Measurements from ENCODE around the gene KREMEN1.
"Not testable (repeated sequence)": the region's sequence is repeated elsewhere in the genome, so short reads cannot be mapped to it uniquely, and the experiment has no call there.

Gene KREMEN1

GRCh38 chr22:29079218-29079901, 6.5 kb downstream of the KREMEN1 start:
- DNase-seq (ENCODE audit: low spot score): peak; percentile 89

DNA sequence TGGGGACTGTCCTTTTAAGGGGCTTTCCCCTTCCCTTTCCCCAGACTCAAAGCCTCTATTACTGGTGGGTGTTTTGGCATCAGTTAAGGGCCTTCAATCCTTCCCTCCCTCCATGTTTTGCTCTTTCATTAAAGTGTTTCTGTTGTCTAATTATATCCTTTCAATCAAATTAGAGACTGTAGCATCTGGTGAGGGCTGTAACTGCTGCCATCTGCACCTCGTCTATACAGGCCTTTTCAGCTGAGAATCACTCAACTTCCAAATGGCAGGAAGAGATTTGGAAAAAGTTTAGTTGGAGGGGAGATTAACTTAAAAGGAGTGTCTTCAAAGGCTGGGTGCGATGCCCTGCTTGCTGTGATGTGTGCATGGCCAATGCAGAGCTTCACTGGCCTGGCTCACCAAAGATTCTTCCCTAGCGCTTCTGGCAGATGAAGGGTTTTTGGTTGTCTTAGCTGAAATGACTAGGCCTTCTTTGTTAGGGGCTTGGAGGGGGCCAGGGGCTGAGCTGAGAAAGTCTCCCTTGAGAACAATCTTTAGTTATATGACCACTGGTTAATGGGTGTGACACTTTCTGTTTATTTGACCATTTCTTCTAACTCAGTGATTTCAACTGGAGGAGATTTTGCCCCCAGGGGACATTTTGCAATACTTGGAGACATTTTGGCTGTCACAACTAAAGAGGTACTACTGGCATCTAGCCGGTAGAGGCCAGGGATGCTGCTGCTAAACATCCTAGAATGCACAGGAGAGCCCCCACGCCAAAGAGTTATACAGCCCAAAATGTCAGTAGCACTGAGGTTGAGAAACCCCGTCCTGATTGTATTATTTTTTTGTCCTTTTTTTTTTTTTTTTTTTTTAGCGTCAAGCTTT, 7.5 kb downstream of the KREMEN1 start:
- DNase-seq (ENCODE audit: low spot score): peak; percentile 44

DNA sequence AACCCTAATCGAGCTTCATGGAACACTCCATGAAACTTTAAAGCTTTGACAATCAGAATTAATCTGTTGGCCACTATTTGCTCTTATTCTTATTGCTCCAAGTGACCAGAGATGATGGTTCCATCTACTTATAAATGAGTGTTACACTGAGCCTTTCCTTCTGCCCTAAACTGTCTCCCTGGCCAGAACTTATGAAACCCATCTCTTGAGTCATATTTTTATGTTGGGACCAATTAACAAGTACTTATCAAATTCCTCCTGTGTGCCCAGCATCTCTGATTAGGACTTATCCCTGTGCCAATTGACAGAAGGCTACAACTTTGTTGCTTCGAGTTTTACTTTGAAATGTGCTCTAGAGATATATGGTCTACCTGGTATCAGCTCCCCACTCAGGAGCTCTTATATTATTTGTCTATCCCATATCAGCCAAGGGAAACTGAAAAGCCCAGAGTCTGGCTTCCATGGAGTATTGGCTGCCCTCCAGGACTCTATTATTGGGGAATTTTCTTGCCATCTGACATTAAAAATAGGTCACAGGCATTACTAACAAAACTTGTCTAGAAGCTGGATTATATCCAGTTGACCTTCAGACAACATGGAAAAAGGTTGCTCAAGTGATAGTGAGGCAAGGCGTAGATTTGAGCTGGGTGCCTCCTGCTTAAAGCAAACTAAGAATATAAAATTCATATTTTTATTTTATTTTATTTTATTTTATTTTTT, 8.8 kb downstream of the KREMEN1 start:
- no peak for DNase-seq (ENCODE audit: low spot score)

DNA sequence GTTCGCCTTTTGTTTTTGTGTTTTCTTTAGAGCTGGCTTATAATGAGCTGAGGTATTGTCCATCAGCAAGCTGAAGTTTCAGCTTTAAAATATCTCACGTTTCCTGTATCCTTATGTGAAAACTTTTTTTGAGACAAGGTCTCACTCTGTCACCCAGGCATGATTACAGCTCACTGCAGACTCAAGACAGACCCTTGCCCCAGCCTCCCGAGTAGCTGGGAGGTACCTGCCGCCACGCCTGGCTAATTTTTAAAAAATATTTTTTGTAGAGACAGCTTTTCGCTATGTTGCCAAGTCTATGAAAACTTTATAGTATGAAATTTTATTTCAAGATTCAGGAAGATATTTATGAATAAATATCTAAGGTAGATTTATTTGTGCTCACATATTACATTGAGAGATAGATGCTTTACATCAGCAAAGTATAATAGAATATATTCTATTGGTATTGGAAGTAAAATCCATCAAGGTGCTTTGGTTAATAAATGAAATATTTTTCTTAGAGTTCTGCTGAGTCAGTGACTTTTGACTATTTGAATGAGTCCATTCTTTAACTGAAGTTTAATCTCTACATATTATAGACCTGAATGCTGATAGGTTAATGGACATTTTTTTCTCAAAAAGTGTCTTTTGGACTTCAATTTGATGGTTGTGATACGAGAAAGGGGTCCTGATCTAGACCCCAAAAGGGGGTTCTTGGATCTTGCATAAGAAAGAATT, 10.2 kb downstream of the KREMEN1 start:
- no peak for DNase-seq (ENCODE audit: low spot score)

- not testable (repeated sequence) for DNase-seq (ENCODE audit: low spot score)
Measured at GRCh38 chr22:29083576-29083932, 10.7 kb downstream of the KREMEN1 start.

- DNase-seq (ENCODE audit: low spot score): no peak
Measured at GRCh38 chr22:29083933-29084591, 11.2 kb downstream of the KREMEN1 start.

GRCh38 chr22:29087012-29087411, 14.2 kb downstream of the KREMEN1 start:
- no peak for DNase-seq (ENCODE audit: low spot score)

DNA sequence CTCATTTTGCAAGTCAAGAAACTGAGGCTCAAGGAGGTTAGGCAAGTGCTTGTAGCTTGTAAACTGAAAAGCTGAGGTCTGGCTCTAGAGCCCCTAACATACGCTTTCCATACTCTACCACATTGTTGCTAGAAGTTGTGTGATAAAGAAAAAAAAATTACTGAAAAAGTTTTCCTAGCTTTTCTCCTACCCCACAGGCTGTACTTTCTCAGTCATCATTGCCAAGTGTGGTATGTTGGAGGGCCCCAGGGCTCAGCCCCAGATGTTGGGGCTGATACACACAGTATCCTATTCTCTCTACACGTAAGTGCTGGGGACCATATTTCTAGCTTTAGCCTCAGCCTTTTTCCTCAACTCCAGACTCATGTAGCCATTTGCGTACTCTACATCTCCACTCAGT, 16.0 kb downstream of the KREMEN1 start:
- DNase-seq (ENCODE audit: low spot score): no peak

GRCh38 chr22:29089507-29089906, 16.7 kb downstream of the KREMEN1 start:
- no peak for DNase-seq (ENCODE audit: low spot score)

GRCh38 chr22:29090039-29090438, 17.2 kb downstream of the KREMEN1 start:
- no peak for DNase-seq (ENCODE audit: low spot score)

GRCh38 chr22:29092243-29092642, 19.4 kb downstream of the KREMEN1 start:
- no peak for DNase-seq (ENCODE audit: low spot score)

- DNase-seq (ENCODE audit: low spot score): no peak
Measured at GRCh38 chr22:29093030-29093429, 20.2 kb downstream of the KREMEN1 start.

- no peak for DNase-seq (ENCODE audit: low spot score)
Measured at GRCh38 chr22:29093501-29094300, 20.9 kb downstream of the KREMEN1 start.

DNA sequence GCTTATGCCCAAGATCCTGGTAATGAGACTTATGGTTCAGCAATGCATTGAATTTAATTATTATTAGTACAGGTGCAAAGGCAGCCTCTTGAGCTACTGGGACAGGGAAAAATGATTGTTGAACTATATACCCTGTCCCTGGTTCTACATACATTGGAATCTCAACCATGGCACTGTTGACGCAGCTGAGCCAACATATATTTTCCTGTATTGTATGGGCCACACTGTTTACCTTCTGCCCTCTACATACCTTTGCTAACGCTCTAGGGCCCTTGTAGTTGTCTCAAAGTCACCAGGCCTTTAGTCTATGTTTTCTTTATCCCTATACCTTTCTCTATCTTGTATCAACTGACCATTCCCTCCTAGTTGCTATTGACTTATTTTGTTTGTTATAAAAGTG, 22.6 kb downstream of the KREMEN1 start:
- DNase-seq (ENCODE audit: low spot score): no peak

DNA sequence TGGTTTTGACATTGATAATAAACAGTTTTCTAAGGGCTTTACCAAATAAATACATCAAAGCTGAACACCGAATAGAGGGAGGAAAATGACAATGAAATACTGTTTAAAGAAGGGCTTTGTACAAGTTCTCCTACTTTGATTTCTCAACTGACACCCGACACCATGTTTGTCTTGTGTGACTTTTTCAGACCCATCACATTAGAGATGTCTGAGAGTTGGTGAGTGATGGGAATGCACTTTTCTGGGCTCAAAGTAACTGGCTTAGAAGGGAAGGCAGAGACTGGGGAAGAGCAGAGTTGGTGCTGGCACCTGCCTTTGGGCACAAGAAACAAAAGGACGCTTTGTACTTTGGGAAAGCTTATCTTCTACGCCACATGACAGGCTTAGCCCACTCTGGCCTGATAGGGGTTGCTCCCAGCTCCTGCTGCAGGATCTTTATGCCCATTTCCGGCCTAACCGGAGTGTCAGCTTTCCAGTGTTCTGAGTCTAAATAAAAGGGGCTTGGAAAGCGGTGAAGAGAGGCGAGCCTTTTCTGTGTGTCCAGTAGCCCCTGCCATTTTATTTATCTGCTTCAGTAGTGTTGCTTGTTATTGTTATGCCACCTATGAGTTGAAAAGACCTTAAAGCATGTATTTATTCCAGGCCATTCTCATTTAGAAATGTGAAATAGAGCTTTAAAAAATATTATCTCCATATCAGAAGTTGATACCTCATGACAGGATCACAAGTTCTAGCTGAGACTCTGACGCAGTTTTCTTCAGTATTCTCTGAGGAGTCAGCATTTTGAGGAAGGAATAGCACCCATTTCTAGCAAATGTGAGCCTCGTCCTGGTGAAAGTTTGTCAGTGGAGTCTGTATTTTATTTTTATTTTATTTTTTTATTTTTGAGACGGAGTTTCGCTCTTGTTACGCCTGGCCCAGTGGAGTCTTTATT, 24.2 kb downstream of the KREMEN1 start:
- no peak for DNase-seq (ENCODE audit: low spot score)

DNA sequence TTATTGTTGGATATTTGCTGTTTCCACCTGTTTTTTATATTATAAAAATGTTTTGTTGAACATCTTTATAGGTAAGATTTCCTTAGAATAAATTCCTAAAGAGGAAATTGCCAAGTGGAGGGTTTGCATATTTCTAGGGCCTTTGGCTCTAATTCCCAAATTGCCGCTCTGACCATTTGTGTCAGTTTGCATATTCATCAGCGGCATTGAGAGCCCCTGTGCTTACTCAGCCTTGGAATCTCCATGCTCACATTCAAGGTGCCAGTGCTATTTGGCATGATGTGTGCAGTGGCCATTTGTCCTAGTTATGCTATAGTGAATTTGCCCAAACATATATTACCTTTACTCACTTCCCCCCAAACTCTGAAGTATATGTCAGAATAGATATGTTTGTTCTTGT, 25.5 kb downstream of the KREMEN1 start:
- DNase-seq (ENCODE audit: low spot score): no peak

- no peak for DNase-seq (ENCODE audit: low spot score)
Measured at GRCh38 chr22:29102300-29102699, 29.5 kb downstream of the KREMEN1 start.

DNA sequence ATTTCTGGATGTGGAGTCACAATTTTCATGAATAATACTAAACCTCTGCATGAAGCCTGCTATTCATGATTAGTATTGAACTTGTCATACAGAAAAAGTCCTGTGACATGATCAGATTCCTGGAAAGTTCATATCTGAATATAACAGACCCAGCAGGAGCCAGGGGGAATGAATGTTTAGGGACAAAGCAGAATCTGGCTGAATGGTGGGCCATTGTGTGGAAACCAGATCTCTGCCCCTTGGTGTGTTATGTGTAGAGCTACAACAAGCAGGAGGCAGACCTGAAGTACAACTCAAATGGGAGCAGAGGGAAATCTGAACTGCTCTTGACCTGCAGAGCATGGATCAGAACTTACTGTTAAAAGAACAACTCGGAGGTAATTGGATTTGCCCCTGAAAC, 30.3 kb downstream of the KREMEN1 start:
- no peak for DNase-seq (ENCODE audit: low spot score)

DNA sequence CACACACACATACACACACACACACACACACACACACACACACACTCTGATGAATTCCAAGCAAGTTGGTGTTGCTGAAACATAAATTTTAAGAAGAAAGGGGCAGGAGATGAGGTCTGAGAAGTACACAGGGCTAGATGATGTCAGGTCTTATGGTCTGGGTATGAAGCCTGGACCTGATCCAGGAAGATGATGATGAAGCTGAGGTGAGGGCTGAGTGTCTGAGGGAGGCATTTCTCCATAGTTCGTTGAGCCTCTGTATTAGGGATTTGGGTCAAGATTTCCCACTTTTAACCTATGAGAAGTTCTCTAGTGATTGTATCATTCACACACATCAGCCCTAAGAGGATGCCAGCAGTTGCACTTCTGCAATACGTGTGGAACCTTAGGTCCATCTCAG, 32.6 kb downstream of the KREMEN1 start:
- DNase-seq (ENCODE audit: low spot score): no peak

- DNase-seq (ENCODE audit: low spot score): no peak
Measured at GRCh38 chr22:29106839-29107238, 34.0 kb downstream of the KREMEN1 start.

All from NAMALWA (cell line).